GM19025 (cell line): Measurements from ENCODE around the gene NPPB.

Experiments
- ATAC-seq: cut with Tn5 transposase; IDR thresholded peaks from one replicate; pipeline ENCODE4 v1.9.1; 2021; ENCODE audit warnings: mild to moderate bottlenecking, low read depth, moderate library complexity; ENCODE audit not compliant: unreplicated experiment

Gene NPPB

DNA sequence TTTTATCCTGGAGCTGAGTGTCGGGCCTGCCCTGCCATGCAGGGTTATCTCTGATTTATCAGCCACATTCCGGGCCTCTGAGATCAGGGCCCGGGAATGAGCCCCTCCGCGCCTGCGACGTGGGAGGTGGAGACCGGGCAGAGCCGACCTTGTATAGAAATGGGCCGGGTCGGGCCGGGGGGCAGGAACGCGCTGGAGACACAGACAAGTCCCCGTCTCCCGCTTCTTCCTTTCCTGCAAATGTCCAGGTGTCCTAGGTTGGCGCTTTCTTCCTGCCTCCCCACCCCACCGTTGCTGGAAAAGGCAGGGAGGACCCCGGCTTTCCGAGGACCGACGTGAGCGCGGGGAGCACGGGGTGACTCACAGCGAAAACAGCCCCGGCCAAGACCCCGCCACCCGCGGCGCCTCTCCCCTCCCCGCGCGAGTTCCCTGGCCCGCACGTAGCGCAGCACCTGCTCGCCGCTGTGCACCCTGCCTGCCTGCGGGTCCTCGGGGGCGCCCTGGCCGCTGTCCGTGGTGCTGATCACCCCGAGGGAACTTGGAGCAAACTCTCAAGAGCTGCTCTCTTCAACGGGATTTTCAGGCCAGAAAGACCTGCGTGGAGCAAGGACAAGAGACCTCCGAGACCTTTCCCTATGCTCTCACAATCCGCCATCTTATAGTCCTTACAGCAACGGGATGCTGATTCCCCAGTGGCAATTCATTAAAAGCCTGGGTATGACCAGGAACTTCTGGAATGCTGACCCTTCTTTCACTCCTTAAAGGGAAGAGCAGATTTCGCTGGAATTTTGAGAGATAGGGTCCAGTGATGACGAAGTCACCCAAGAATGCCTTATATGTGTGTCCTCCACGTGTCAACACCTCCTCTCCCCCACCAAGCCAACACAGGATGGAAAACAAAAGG is 475 bp upstream of the NPPB start:
- no peak for ATAC-seq

DNA sequence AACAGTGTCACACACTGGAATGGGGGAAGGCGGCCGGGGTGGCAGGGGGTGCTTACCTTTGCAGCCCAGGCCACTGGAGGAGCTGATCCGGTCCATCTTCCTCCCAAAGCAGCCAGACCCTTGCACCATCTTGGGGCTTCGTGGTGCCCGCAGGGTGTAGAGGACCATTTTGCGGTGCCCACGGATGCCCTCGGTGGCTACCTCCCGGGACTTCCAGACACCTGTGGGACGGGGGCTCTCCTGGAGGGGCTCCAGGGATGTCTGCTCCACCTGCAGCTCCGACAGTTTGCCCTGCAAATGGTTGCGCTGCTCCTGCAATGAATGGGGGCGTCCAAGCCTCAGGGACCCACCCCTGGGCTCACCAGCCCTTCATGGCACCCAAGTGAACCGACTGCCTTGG is 587 bp downstream of the NPPB start:
- no peak for ATAC-seq

GRCh38 chr1:11857164-11857851 is 1.4 kb downstream of the NPPB start:
- no peak for ATAC-seq

GRCh38 chr1:11856698-11857097 is 2.0 kb downstream of the NPPB start:
- no peak for ATAC-seq

- no peak for ATAC-seq
These were observed 3.3 kb downstream of the NPPB start for GRCh38 chr1:11855430-11855829.

- no peak for ATAC-seq
These were observed 4.2 kb downstream of the NPPB start for GRCh38 chr1:11854519-11854918.

- ATAC-seq, result no peak
These were observed 7.6 kb downstream of the NPPB start for GRCh38 chr1:11851180-11851579.

- ATAC-seq, result no peak
These were observed 8.6 kb downstream of the NPPB start for GRCh38 chr1:11850156-11850555.

GRCh38 chr1:11848373-11848700 is 10.4 kb downstream of the NPPB start:
- no peak for ATAC-seq

DNA sequence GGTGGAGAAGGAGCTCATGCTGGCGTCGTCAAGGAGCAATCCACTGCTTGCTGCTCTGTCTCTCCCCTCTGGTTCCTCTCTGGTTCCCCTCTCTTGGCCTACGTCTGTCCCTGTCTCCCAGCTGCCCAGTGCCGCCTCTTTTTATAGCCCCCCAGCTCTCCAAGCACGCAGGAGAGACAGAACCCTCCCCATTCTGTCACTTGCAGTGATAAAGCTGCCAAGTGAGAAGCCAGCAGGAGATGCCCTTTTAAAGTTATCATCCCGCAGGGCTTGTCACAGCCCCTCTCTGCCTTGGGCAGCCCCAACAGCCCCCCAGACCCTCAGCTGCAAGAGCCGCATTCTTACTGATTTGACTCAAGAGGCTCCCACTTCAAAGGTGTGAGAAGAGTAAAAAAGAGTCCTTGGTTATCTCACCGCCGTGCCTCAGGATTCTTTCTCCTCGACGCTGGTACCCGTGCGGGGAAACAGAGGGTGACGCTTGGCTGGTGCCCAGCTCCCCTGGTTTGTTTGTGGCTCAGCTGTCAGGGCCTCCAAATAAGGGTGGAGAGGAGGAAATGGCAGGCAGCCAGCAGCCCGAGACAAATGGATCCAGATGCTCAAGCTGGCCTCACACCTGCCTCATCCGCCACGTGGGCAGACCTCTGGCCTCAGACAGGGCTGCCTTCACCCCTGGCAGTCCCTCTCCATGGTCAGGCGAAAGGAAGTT is 10.9 kb downstream of the NPPB start, which contains the start of gene NPPA:
Gene NPPA (minus strand): TSS at position 117 of the 706 bp plus-strand sequence. CDS start 99 bp downstream, at position 18.
- ATAC-seq, result no peak

GRCh38 chr1:11845641-11846335 is 13.0 kb downstream of the NPPB start:
- ATAC-seq, result no peak

DNA sequence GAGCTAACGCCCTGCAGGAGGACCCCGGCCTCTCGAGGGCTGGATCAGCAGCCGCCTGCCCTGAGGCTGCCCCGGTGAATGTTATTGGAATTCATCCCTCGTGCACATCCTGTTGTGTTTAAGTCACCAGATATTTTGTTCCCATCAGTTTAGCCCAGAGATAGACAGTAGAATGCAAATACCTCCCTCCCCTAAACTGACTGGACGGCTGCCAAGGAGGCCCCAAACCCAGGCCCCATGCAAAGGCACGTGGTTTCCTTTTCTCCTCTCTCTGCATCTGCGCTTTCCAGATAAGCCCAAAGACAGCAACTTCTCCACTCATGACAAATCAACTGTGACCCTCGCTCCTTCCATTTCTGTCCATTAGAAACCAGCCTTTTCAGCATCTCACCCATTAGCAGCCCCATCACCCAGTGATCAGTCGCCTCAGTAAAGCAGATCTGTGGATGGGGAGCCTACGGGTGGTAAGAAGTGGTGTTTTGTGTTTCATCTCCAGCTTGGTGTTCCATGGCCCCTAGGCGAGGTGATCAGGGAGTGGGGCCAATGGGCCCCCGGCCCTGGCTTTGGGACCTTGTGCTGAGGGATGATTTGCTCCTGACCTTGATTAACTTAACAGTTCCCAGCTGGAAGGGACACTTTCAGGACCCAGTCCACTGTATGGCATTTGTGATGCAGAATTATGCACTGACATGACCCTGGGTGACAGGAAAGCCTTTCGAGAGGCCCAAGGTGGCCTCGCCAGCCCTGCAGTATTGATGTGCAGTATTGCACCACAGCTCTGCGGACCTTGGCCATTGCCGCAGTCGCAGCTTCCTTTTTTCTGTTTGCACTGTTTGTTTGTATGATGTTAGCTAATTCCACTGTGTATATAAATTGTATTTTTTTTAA is 16.3 kb downstream of the NPPB start:
- ATAC-seq, result no peak

DNA sequence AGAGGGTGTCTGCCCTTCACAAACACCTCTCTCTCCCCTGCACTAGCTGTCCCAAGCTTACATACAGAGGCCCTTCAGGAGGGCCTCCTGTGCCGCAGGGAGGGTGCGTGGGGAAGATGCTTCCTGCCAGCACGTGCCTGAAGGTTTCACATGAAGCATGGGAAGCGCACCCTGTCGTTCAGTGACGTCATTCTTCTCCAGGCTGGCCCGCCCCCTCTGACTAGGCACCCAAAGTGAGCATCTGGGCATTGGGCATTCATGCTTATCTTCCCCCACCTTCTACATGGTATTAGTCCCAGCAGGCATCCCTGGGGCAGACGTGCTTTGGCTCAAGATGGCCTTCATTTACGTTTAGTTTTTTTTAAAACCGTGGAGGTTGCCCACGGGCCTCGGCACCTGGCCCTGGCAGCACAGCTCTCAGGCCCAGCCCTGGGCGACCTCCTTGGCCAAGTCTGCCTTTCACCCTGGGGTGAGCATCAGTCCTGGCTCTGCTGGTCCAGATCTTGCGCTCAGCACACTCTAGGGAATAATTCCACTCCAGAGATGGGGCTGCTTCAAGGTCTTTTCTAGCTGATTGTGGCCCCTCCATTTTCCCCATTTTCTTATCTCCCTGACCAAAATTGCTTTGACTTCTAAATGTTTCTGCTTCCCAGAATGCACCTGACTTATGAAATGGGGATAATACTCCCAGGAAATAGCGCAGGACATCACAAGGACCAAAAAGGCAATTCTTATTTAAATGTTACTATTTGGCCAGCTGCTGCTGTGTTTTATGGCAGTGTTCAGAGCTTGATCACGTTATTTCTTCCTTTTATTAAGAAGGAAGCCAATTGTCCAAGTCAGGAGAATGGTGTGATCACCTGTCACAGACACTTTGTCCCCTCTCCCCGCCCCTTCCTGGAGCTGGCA is 17.2 kb downstream of the NPPB start:
- no peak for ATAC-seq

DNA sequence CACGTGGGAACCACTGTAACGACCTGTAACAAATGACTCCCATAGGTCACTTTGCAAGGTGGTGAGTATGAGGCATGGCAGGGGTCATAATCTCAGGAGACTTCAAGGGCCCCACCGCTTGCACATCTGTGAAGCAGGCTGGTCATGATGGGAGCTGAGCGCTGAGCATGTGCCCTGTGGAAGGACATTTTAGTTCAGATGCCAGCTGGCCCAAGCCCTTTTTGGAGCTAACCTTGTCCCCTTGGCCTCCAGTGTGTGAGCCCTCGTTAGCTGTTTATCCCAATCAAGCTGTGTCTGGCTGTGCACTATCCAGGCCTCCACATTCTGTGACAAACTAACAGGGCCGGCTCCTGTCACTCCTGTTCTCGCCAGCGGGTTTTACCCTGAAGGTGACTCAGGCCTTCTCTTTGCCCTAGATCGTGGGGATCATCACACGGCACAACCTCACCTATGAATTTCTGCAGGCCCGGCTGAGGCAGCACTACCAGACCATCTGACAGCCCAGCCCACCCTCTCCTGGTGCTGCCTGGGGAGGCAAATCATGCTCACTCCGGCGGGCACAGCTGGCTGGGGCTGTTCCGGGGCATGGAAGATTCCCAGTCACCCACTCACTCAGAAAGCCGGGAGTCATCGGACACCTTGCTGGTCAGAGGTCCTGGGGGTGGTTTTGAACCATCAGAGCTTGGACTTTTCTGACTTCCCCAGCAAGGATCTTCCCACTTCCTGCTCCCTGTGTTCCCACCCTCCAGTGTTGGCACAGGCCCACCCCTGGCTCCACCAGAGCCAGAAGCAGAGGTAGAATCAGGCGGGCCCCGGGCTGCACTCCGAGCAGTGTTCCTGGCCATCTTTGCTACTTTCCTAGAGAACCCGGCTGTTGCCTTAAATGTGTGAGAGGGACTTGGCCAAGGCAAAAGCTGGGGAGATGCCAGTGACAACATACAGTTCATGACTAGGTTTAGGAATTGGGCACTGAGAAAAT is 18.7 kb downstream of the NPPB start:
- ATAC-seq, result no peak

- no peak for ATAC-seq
These were observed 20.1 kb downstream of the NPPB start for GRCh38 chr1:11838349-11839272.

DNA sequence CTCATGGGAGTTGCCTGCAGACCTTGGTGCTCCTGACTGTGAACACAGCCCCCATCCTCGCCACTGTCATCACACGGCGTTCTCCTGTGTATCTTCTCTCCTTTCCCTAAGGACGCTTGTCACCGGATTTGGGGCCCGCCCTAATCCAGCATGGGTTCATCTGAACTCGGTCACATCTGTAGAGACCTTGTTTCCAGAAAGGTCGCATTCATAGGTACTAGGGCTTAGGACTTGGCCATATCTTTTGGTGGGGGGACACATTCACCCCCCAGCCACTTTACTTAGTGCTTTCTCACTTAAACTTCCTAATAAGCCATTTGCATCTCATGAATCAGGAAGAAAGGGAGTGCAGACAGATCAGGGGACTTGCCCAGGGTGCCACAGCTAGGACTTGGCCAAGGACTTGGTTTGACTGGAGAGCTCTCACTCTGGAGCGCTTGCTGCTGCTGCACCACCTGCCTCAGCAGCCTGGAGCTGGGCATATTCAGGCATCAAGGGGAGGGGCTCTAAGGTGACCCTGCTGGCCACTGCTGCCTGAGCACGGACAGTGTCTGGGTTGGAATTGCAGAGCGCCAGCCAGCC is 20.9 kb downstream of the NPPB start:
- no peak for ATAC-seq
